AG04449 (cell line): ENCODE measurements around the gene AGER.
"Not testable (repeated sequence)": the region's sequence is repeated elsewhere in the genome, so short reads cannot be mapped to it uniquely, and the experiment has no call there.

Experiments used
- CTCF ChIA-PET: fragments of 350-600 bp; formaldehyde crosslinking; extraction: SDS; loops from one replicate; lab custom pipeline; 2021; ENCODE audit warnings: antibody characterized with exemption; lab: Yijun Ruan, JAX
- POLR2A ChIA-PET: fragments of 400-600, 350-600 bp; formaldehyde crosslinking; extraction: SDS; loops from one replicate; lab custom pipeline; 2020; ENCODE audit warnings: antibody characterized with exemption, inconsistent platforms; lab: Yijun Ruan, JAX
- DNase-seq: peaks from one replicate; pipeline ENCODE4 v3.0.0-alpha.2; 2010; ENCODE audit warnings: low read depth, low spot score
- H3K4me3 ChIP-seq: 2 replicates; pipeline ENCODE4 v1.5.1; 2011; ENCODE audit warnings: low read depth, mild to moderate bottlenecking, control low read depth, low read length
- TF ChIP-seq, protein P1 (sequence below): IDR thresholded peaks from one replicate; pipeline ENCODE4 v1.5.1; 2011; ENCODE audit warnings: mild to moderate bottlenecking, moderate library complexity, low read length, control low read depth, inconsistent platforms; ENCODE audit not compliant: insufficient read depth; ENCODE audit errors: missing control alignments

Gene AGER

DNA sequence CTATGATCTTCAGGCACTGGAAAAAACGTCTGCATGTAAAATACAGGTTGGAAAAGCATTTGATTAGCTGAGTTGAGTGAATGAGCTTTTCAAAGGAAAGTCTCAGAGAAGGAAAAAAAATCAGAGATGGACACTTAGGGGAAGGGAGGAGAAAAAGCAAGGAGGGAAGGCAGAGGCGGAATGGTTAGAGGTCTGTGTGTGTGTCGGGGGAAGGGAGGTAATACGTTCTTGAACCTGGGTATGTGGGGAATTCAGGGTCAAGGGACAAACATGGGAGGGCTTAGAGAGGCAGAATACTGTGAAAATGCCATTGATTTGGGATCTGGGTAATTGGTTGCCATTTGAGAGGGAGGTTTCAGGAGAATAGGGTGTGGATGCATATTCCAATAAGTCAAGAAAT, 37.4 kb downstream of the AGER start:
- no peak for DNase-seq
- ChIA-PET CTCF (interaction anchor here (1.0 to 1.8 kb wide), 2 partner anchors 12 to 28 kb away, joined by 4 read pairs; no protein-coding TSS in a partner anchor), POLR2A (interaction anchor here (0.6 kb wide), 1 partner anchor 25 kb away, joined by 3 read pairs; no protein-coding TSS in a partner anchor)
- H3K4me3 ChIP-seq = no peak overlapping the region
- TF ChIP-seq, protein P1, sequence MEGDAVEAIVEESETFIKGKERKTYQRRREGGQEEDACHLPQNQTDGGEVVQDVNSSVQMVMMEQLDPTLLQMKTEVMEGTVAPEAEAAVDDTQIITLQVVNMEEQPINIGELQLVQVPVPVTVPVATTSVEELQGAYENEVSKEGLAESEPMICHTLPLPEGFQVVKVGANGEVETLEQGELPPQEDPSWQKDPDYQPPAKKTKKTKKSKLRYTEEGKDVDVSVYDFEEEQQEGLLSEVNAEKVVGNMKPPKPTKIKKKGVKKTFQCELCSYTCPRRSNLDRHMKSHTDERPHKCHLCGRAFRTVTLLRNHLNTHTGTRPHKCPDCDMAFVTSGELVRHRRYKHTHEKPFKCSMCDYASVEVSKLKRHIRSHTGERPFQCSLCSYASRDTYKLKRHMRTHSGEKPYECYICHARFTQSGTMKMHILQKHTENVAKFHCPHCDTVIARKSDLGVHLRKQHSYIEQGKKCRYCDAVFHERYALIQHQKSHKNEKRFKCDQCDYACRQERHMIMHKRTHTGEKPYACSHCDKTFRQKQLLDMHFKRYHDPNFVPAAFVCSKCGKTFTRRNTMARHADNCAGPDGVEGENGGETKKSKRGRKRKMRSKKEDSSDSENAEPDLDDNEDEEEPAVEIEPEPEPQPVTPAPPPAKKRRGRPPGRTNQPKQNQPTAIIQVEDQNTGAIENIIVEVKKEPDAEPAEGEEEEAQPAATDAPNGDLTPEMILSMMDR = no peak

DNA sequence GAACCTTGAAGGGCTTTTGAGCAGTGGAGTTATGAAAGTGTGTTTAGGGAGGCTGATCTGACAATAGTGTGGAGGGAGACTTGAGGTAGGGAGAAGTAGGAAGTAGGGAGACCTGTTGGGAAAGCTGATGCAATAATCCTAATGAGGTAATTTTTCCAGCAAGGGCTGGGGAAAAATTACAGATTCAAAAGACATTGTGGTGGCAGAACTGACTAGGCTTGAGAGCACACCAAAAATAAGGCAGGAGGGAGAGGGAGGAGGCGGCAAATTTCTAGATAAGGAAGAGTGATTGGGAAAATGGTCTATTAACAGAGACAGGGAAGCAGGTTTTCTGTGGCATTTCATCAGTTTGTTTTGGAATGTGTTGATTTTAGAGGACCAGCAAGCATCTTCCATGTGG, 37.8 kb downstream of the AGER start:
- ChIA-PET CTCF (interaction anchor here (1.0 to 1.8 kb wide), 2 partner anchors 11 to 28 kb away, joined by 4 read pairs; no protein-coding TSS in a partner anchor), POLR2A (interaction anchor here (0.6 kb wide), 1 partner anchor 25 kb away, joined by 3 read pairs; no protein-coding TSS in a partner anchor)
- TF ChIP-seq, protein P1 = no peak
- no peak overlapping the region for H3K4me3 ChIP-seq
- DNase-seq = no peak

DNA sequence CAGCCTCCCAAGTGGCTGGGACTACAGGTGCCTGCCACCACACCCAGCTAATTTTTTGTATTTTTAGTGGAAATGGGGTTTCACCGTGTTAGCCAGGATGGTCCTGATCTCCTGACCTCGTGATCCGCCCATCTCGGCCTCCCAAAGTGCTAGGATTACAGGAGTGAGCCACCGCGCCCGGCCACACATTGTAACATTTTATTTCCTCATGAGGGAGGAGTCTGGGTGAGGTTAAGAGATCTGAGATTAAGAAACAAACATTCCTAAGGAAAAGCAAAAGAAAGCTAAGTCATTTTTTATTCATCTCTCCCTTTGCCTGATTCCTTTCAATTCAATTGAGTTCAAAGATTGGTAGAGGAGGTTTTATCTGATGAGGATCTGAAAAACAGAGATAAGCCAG, 39.8 kb downstream of the AGER start:
- H3K4me3 ChIP-seq, POLR2A ChIA-PET, DNase-seq: not testable (repeated sequence)
- CTCF ChIA-PET = interaction anchor here (0.7 to 2.8 kb wide), 4 partner anchors 8 to 27 kb away, joined by 3 to 8 read pairs (median 5); no protein-coding TSS in a partner anchor

DNA sequence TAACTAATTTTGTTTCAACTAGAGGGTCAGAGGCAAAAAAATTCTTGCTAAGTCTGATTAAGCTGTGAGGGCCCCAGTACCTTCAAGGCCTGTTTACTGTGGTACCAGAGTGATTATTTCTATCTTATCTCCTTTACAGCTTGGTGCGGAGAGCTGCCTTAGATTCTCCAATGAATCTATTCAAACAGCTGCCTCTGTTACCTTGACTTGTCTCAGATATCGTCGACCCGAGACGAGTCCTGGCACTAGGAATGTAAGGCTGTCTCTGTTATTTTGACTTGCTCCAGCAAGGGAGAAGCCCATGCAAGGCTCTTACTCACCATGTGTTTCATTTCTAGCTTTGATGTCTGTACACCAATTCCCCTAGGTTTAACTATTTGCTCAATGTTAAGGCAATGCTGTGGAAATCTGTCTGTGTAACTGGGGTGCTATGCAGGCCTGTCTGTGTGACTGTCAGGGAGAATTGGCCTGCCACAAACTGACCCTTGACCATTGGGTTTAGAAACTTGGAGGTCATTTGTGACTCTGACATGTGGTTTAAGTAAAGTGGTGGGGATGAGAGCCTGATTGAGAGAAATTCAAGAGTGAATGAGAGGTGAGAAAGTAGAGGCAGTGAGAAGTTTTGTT, 43.5 kb downstream of the AGER start:
- no peak overlapping the region for H3K4me3 ChIP-seq
- CTCF ChIA-PET = interaction anchor here (1.0 to 1.3 kb wide), 2 partner anchors 22 to 93 kb away, joined by 3 to 4 read pairs; no protein-coding TSS in a partner anchor
- TF ChIP-seq, protein P1 = no peak
- POLR2A ChIA-PET = no interaction called here
- DNase-seq = no peak

DNA sequence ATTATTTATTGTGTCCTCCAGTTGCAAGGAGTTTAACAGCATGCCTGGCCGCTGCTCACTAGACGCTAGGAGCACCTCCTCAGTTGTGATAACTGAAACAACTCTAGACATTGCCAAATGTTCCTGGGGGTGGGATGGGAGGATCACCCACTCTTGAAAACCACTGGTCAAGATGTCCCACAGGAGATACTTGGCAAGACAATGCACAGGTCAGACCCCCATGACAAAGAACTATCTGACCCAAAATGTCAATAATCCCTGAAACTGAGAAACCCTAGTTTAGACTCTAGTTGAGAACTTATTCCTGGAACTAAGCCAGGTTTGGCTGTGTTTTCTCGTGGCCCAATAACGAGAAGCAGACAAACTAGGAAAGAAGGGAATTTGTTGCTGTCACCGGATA, 44.5 kb downstream of the AGER start:
- ChIA-PET POLR2A (no interaction called here), CTCF (interaction anchor here (1.8 kb wide), 1 partner anchor 21 kb away, joined by 7 read pairs; no protein-coding TSS in a partner anchor)
- H3K4me3 ChIP-seq = no peak overlapping the region
- TF ChIP-seq, protein P1 = no peak
- DNase-seq = no peak

DNA sequence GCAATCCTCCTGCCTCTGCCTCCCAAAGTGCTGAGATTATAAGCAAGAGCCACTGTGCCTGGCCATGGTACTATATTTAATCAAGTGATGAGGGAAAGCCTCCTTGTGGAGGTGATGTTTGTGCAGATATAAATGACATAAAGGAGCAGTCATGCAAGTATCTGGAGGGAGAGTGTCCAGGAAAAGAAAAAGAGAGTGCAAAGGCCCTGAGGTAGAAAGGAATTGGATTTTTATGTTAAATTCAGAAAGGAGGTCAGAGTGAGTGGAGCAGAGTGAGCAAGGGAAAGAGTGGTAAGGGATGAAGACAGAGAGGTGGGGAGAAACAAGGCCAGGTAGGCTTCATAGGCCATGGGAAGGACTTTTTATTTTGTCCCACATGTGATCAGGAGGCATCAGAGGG, 46.6 kb downstream of the AGER start:
- CTCF ChIA-PET = interaction anchor here (1.0 kb wide), 1 partner anchor 57 kb away, joined by 3 read pairs; no protein-coding TSS in a partner anchor
- TF ChIP-seq, protein P1 = no peak
- POLR2A ChIA-PET = no interaction called here

More for the DNA sequence above, 46.6 kb downstream of the AGER start:
- no peak overlapping the region for H3K4me3 ChIP-seq
- DNase-seq = no peak
